Panc1 (cell line): Measurements from ENCODE around the gene KIAA1191.

Experiments used
- SIN3A ChIP-seq: IDR thresholded peaks from 2 replicates; pipeline ENCODE4 v1.6.1; 2012; ENCODE audit warnings: low read depth, mild to moderate bottlenecking, low read length, moderate library complexity, borderline replicate concordance; ENCODE audit not compliant: insufficient read depth
- TF ChIP-seq, protein P1 (sequence below): fragments of 450-650 bp; IDR thresholded peaks from 2 replicates; pipeline ENCODE4 v1.5.1; 2017; ENCODE audit warnings: mild to moderate bottlenecking

- TF ChIP-seq, protein P1, sequence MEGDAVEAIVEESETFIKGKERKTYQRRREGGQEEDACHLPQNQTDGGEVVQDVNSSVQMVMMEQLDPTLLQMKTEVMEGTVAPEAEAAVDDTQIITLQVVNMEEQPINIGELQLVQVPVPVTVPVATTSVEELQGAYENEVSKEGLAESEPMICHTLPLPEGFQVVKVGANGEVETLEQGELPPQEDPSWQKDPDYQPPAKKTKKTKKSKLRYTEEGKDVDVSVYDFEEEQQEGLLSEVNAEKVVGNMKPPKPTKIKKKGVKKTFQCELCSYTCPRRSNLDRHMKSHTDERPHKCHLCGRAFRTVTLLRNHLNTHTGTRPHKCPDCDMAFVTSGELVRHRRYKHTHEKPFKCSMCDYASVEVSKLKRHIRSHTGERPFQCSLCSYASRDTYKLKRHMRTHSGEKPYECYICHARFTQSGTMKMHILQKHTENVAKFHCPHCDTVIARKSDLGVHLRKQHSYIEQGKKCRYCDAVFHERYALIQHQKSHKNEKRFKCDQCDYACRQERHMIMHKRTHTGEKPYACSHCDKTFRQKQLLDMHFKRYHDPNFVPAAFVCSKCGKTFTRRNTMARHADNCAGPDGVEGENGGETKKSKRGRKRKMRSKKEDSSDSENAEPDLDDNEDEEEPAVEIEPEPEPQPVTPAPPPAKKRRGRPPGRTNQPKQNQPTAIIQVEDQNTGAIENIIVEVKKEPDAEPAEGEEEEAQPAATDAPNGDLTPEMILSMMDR: no peak
- no peak for TF ChIP-seq SIN3A
Measured at GRCh38 chr5:176405656-176406435, 44.3 kb upstream of the KIAA1191 start.
